ENCODE data around the gene FOXD4L1.
"Not testable (repeated sequence)": the region's sequence is repeated elsewhere in the genome, so short reads cannot be mapped to it uniquely, and the experiment has no call there.

DNA sequence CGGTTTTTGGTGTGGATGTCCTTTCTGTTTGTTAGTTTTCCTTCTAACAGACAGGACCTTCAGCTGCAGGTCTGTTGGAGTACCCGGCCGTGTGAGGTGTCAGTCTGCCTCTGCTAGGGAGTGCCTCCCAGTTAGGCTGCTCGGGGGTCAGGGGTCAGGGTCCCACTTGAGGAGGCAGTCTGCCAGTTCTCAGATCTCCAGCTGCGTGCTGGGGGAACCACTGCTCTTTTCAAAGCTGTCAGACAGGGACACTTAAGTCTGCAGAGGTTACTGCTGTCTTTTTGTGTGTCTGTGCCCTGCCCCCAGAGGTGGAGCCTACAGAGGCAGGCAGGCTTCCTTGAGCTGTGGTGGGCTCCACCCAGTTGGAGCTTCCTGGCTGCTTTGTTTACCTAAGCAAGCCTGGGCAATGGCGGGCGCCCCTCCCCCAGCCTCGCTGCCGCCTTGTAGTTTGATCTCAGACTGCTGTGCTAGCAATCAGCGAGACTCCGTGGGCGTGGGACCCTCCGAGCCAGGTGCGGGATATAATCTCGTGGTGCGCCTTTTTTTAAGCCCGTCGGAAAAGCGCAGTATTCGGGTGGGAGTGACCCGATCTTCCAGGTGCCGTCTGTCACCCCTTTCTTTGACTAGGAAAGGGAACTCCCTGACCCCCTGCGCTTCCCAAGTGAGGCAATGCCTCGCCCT lies 21.6 kb upstream of the FOXD4L1 start:
- TF ChIP-seq POLR2A (IDR thresholded peaks at IDR 0.05) = not testable (repeated sequence)
- TF ChIP-seq, protein P1, sequence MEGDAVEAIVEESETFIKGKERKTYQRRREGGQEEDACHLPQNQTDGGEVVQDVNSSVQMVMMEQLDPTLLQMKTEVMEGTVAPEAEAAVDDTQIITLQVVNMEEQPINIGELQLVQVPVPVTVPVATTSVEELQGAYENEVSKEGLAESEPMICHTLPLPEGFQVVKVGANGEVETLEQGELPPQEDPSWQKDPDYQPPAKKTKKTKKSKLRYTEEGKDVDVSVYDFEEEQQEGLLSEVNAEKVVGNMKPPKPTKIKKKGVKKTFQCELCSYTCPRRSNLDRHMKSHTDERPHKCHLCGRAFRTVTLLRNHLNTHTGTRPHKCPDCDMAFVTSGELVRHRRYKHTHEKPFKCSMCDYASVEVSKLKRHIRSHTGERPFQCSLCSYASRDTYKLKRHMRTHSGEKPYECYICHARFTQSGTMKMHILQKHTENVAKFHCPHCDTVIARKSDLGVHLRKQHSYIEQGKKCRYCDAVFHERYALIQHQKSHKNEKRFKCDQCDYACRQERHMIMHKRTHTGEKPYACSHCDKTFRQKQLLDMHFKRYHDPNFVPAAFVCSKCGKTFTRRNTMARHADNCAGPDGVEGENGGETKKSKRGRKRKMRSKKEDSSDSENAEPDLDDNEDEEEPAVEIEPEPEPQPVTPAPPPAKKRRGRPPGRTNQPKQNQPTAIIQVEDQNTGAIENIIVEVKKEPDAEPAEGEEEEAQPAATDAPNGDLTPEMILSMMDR (IDR thresholded peaks at IDR 0.05) = not testable (repeated sequence)
